B cell (primary cell): ENCODE results near the gene LRIF1.

Source experiments
- EZH2 ChIP-seq: IDR thresholded peaks from 2 replicates; pipeline ENCODE4 v1.6.1; 2012; ENCODE audit warnings: borderline replicate concordance, low read depth, mild to moderate bottlenecking, moderate library complexity, low read length; ENCODE audit not compliant: insufficient read depth, poor library complexity, severe bottlenecking
- TF ChIP-seq, protein P1 (sequence below): fragments of 200-600 bp; IDR thresholded peaks from one replicate; pipeline ENCODE4 v1.8.0; 2022; ENCODE audit warnings: antibody characterized with exemption, mild to moderate bottlenecking

DNA sequence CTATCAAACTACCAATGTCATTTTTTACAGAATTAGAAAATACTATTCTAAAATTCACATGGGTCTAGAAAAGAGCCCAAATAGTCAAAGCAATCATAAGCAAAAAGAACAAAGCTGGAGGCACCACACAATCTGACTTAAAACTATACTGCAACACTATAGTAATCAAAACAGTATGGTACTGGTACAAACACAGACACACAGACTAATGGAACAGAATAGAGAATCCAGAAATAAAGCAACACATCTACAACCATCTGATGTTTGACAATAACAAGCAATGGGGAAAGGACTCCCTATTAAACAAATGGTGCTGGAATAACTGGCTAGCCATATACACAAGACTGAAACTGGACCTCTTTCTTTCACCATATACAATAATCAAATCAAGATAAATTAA, 50.9 kb downstream of the LRIF1 start:
- no peak for TF ChIP-seq EZH2
- TF ChIP-seq, protein P1, sequence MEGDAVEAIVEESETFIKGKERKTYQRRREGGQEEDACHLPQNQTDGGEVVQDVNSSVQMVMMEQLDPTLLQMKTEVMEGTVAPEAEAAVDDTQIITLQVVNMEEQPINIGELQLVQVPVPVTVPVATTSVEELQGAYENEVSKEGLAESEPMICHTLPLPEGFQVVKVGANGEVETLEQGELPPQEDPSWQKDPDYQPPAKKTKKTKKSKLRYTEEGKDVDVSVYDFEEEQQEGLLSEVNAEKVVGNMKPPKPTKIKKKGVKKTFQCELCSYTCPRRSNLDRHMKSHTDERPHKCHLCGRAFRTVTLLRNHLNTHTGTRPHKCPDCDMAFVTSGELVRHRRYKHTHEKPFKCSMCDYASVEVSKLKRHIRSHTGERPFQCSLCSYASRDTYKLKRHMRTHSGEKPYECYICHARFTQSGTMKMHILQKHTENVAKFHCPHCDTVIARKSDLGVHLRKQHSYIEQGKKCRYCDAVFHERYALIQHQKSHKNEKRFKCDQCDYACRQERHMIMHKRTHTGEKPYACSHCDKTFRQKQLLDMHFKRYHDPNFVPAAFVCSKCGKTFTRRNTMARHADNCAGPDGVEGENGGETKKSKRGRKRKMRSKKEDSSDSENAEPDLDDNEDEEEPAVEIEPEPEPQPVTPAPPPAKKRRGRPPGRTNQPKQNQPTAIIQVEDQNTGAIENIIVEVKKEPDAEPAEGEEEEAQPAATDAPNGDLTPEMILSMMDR: no peak
